Breast epithelium (tissue), 4 donors: ENCODE measurements around the gene ADRA2B. TPM values are rescaled to one million over a fixed set of nuclear protein-coding genes. Genes with fewer than 3 reads are reported as not detected.

Experiments
- DNase-seq, 2 donors: peaks; one replicate each; pipeline ENCODE4 v3.0.0-alpha.2; 2019; ENCODE audit warnings: low spot score in 2 of 2
- H3K27ac ChIP-seq, 2 donors: fragments of 200-600 bp; sonication (generic) in 1 of 2; one replicate each; pipeline ENCODE4 v1.5.1; 2016 to 2019; ENCODE audit warnings: mild to moderate bottlenecking in 1 of 2
- H3K27me3 ChIP-seq, 2 donors: fragments of 200-600 bp; sonication (generic) in 1 of 2; one replicate each; pipeline versions ENCODE4 v1.5.1 to v1.6.0; 2017 to 2019; ENCODE audit warnings: control low read depth in 1 of 2, mild to moderate bottlenecking in 1 of 2
- H3K36me3 ChIP-seq: fragments of 200-600 bp; one replicate; pipeline ENCODE4 v1.5.1; 2019
- H3K4me1 ChIP-seq, 2 donors: fragments of 200-600 bp; sonication (generic); one replicate each; pipeline ENCODE4 v1.5.1; 2016 to 2019; ENCODE audit warnings: control low read depth in 1 of 2
- H3K4me3 ChIP-seq, 3 donors: fragments of 200-600 bp; sonication (generic); 1 replicate in 2 of 3; 2 replicates in 1 of 3; pipeline ENCODE4 v1.5.1; 2016 to 2019; ENCODE audit warnings: mild to moderate bottlenecking in 3 of 3, moderate library complexity in 2 of 3
- H3K9me3 ChIP-seq, 2 donors: fragments of 200-600 bp; sonication (generic) in 1 of 2; one replicate each; pipeline ENCODE4 v1.5.1; 2016 to 2019; ENCODE audit warnings: control low read depth in 1 of 2
- POLR2A ChIP-seq: fragments of 450-650 bp; IDR thresholded peaks from one replicate; pipeline ENCODE4 v1.6.1; 2016; ENCODE audit warnings: antibody characterized with exemption, mild to moderate bottlenecking, moderate library complexity
- POLR2AphosphoS5 ChIP-seq, 3 donors: sonication (generic); formaldehyde crosslinking; IDR thresholded peaks; one replicate each; pipeline ENCODE4 v1.6.1; 2017; ENCODE audit warnings: antibody characterized with exemption in 3 of 3
- intact Hi-C: fragments of 100-400 bp; cut with DNase I; formaldehyde crosslinking; loops from one replicate; pipeline ENCODE4 v1.15.1; 2023; ENCODE audit warnings: low total_unique reads
- total RNA-seq, 3 donors: library from RNA; depleted of rRNA; stranded (reverse); fragments of >200 nt; gene quantifications; one replicate each; pipeline ENCODE4 v1.1.0, GENCODE V29; 2016
- TF ChIP-seq, protein P1 (sequence below), 3 donors: fragments of 450-650 bp; IDR thresholded peaks; one replicate each; pipeline ENCODE4 v1.5.1; 2016 to 2017; ENCODE audit warnings: antibody characterized with exemption in 3 of 3, mild to moderate bottlenecking in 3 of 3, moderate library complexity in 3 of 3

Gene ADRA2B
- total RNA-seq, 3 donors from 2014 or later, result 1.3 to 1.6 (median 1.4) TPM

GRCh38 chr2:96129528-96130120, 13.3 kb upstream of the ADRA2B start:
- Histone ChIP-seq H3K4me3 (no peak overlapping the region), H3K27me3 (no peaks in the 10 kb centered on the region), H3K27ac (no peak overlapping the region), H3K36me3 (no peaks in the 10 kb centered on the region), H3K4me1 (no peaks in the 10 kb centered on the region), H3K9me3 (no peaks in the 10 kb centered on the region)
- intact Hi-C loops, result no loop called here
- DNase-seq, result no peak
- TF ChIP-seq POLR2AphosphoS5 (IDR thresholded peaks at IDR 0.05) (no peak), POLR2A (no peak)
- TF ChIP-seq, protein P1, sequence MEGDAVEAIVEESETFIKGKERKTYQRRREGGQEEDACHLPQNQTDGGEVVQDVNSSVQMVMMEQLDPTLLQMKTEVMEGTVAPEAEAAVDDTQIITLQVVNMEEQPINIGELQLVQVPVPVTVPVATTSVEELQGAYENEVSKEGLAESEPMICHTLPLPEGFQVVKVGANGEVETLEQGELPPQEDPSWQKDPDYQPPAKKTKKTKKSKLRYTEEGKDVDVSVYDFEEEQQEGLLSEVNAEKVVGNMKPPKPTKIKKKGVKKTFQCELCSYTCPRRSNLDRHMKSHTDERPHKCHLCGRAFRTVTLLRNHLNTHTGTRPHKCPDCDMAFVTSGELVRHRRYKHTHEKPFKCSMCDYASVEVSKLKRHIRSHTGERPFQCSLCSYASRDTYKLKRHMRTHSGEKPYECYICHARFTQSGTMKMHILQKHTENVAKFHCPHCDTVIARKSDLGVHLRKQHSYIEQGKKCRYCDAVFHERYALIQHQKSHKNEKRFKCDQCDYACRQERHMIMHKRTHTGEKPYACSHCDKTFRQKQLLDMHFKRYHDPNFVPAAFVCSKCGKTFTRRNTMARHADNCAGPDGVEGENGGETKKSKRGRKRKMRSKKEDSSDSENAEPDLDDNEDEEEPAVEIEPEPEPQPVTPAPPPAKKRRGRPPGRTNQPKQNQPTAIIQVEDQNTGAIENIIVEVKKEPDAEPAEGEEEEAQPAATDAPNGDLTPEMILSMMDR (IDR thresholded peaks at IDR 0.05), result no peak

- Histone ChIP-seq H3K27me3 (no peaks in the 10 kb centered on the region), H3K9me3 (no peaks in the 10 kb centered on the region), H3K4me1 (no peaks in the 10 kb centered on the region), H3K36me3 (no peaks in the 10 kb centered on the region), H3K4me3 (no peak overlapping the region), H3K27ac (no peak overlapping the region)
- DNase-seq, result no peak
- no peak for TF ChIP-seq POLR2A
- TF ChIP-seq, protein P1 (IDR thresholded peaks at IDR 0.05), result no peak
- TF ChIP-seq POLR2AphosphoS5 (IDR thresholded peaks at IDR 0.05), result no peak
- intact Hi-C loops, result no loop called here
Observed at GRCh38 chr2:96128456-96128855, 12.1 kb upstream of the ADRA2B start.

GRCh38 chr2:96124406-96125265, 8.3 kb upstream of the ADRA2B start:
- Histone ChIP-seq H3K27ac (no peak overlapping the region), H3K27me3 (no peaks in the 10 kb centered on the region), H3K9me3 (no peaks in the 10 kb centered on the region), H3K36me3 (no peaks in the 10 kb centered on the region), H3K4me1 (no peaks in the 10 kb centered on the region), H3K4me3 (no peak overlapping the region)
- intact Hi-C loops, result no loop called here
- TF ChIP-seq, protein P1 (IDR thresholded peaks at IDR 0.05), result no peak
- TF ChIP-seq POLR2A (no peak), POLR2AphosphoS5 (IDR thresholded peaks at IDR 0.05) (no peak)
- no peak for DNase-seq

DNA sequence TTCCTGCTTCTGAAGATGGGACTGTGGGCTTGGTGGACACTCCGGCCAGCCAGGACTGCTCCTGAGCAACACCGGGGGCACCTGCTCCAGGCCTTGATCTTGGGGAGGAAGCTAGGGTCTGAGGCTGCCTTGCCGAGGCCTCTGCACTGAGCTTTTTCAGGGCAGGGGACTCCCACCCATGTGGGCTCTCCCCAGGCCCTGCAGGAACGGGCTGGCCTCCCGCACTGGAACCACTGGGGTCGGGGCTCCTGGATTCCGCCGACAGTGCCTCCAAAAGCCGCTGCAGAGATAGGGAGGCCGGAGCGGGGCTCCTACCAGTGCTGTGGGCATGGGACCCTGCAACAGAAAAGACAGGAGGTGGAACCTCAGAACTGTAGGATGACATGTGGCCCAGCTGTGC, 7.6 kb upstream of the ADRA2B start:
- no peaks in the 10 kb centered on the region for H3K27me3 ChIP-seq
- H3K9me3 ChIP-seq, result no peaks in the 10 kb centered on the region
- no peaks in the 10 kb centered on the region for H3K36me3 ChIP-seq
- DNase-seq, result no peak
- no peaks in the 10 kb centered on the region for H3K4me1 ChIP-seq
- intact Hi-C loops, result no loop called here
- no peak overlapping the region for H3K4me3 ChIP-seq
- H3K27ac ChIP-seq, result no peak overlapping the region
- TF ChIP-seq, protein P1 (IDR thresholded peaks at IDR 0.05), result no peak
- no peak for TF ChIP-seq POLR2A
- no peak for TF ChIP-seq POLR2AphosphoS5 (IDR thresholded peaks at IDR 0.05)

- TF ChIP-seq POLR2AphosphoS5 (IDR thresholded peaks at IDR 0.05) (no peak), POLR2A (no peak)
- TF ChIP-seq, protein P1 (IDR thresholded peaks at IDR 0.05), result no peak
- H3K4me1 ChIP-seq, result peaks cover 0 to 3% of the 10 kb centered on the region in 2 donors
- H3K27ac ChIP-seq, result no peak overlapping the region
- H3K27me3 ChIP-seq, result no peaks in the 10 kb centered on the region
- no peak overlapping the region for H3K4me3 ChIP-seq
- no peaks in the 10 kb centered on the region for H3K9me3 ChIP-seq
- DNase-seq, result no peak
- H3K36me3 ChIP-seq, result no peaks in the 10 kb centered on the region
- intact Hi-C loops, result no loop called here
Observed at GRCh38 chr2:96123290-96123689, 6.9 kb upstream of the ADRA2B start.
